H7 (cell line): ENCODE measurements around the gene KCNJ18. TPM values are rescaled to one million over a fixed set of nuclear protein-coding genes. Genes with fewer than 3 reads are reported as not detected.
"Not testable (repeated sequence)": the region's sequence is repeated elsewhere in the genome, so short reads cannot be mapped to it uniquely, and the experiment has no call there.

ENCODE experiments used
- DNase-seq: peaks from one replicate; pipeline ENCODE4 v3.0.0; 2012
- H3K27me3 ChIP-seq: 2 replicates; pipeline ENCODE4 v1.6.0; 2011; ENCODE audit warnings: mild to moderate bottlenecking, low read length; ENCODE audit not compliant: control insufficient read depth, insufficient read depth
- H3K36me3 ChIP-seq: replicated peaks from 2 replicates; pipeline ENCODE4 v1.5.1; 2011; ENCODE audit warnings: low read length; ENCODE audit not compliant: control insufficient read depth, insufficient read depth
- H3K4me3 ChIP-seq: 2 replicates; pipeline ENCODE4 v1.5.1; 2011; ENCODE audit warnings: low read depth, mild to moderate bottlenecking, control low read depth, low read length, moderate library complexity; ENCODE audit not compliant: insufficient read depth
- total RNA-seq: library from RNA; depleted of rRNA; stranded (reverse); fragments of >200 nt; shearing (Covaris generic); gene quantifications from 2 replicates; pipeline ENCODE4 v1.2.3, GENCODE V29; 2014

KCNJ18 gene
- total RNA-seq, 1 experiment from 2014 or later, result not detected

- no peak for DNase-seq
- no peaks in the 10 kb centered on the region for H3K36me3 ChIP-seq
- H3K27me3 ChIP-seq, result no peaks in the 10 kb centered on the region
- no peak overlapping the region for H3K4me3 ChIP-seq
Measured at GRCh38 chr17:21687136-21687953, 5.0 kb upstream of the KCNJ18 start.

GRCh38 chr17:21688293-21688949, 3.9 kb upstream of the KCNJ18 start:
- no peaks in the 10 kb centered on the region for H3K36me3 ChIP-seq
- H3K4me3 ChIP-seq, result no peak overlapping the region
- no peaks in the 10 kb centered on the region for H3K27me3 ChIP-seq
- DNase-seq, result no peak

GRCh38 chr17:21689604-21690003, 2.7 kb upstream of the KCNJ18 start:
- DNase-seq, result no peak
- H3K4me3 ChIP-seq, result no peak overlapping the region
- no peaks in the 10 kb centered on the region for H3K36me3 ChIP-seq
- no peaks in the 10 kb centered on the region for H3K27me3 ChIP-seq

GRCh38 chr17:21690811-21691210, 1.5 kb upstream of the KCNJ18 start:
- not testable (repeated sequence) for H3K27me3 ChIP-seq, H3K36me3 ChIP-seq, DNase-seq, H3K4me3 ChIP-seq

- not testable (repeated sequence) for H3K27me3 ChIP-seq, H3K4me3 ChIP-seq, DNase-seq, H3K36me3 ChIP-seq
Measured at GRCh38 chr17:21691481-21691880, 842 bp upstream of the KCNJ18 start.

- not testable (repeated sequence) for H3K4me3 ChIP-seq, H3K27me3 ChIP-seq, DNase-seq, H3K36me3 ChIP-seq
Measured at GRCh38 chr17:21692704-21693065, 362 bp downstream of the KCNJ18 start.

- not testable (repeated sequence) for H3K36me3 ChIP-seq, H3K4me3 ChIP-seq, H3K27me3 ChIP-seq, DNase-seq
Measured at GRCh38 chr17:21693391-21693796, 1.1 kb downstream of the KCNJ18 start.

- H3K4me3 ChIP-seq, H3K27me3 ChIP-seq, H3K36me3 ChIP-seq, DNase-seq: not testable (repeated sequence)
Measured at GRCh38 chr17:21693937-21694336, 1.6 kb downstream of the KCNJ18 start.

- not testable (repeated sequence) for H3K27me3 ChIP-seq, H3K36me3 ChIP-seq, H3K4me3 ChIP-seq, DNase-seq
Measured at GRCh38 chr17:21696227-21696626, 3.9 kb downstream of the KCNJ18 start.

- not testable (repeated sequence) for H3K4me3 ChIP-seq, H3K27me3 ChIP-seq, H3K36me3 ChIP-seq, DNase-seq
Measured at GRCh38 chr17:21696842-21697507, 4.7 kb downstream of the KCNJ18 start.

- not testable (repeated sequence) for DNase-seq, H3K4me3 ChIP-seq, H3K27me3 ChIP-seq, H3K36me3 ChIP-seq
Measured at GRCh38 chr17:21697508-21697860, 5.2 kb downstream of the KCNJ18 start.

GRCh38 chr17:21698437-21699075, 6.2 kb downstream of the KCNJ18 start:
- not testable (repeated sequence) for H3K27me3 ChIP-seq, DNase-seq, H3K4me3 ChIP-seq, H3K36me3 ChIP-seq

GRCh38 chr17:21699124-21699523, 6.8 kb downstream of the KCNJ18 start:
- DNase-seq, H3K36me3 ChIP-seq, H3K4me3 ChIP-seq, H3K27me3 ChIP-seq: not testable (repeated sequence)

GRCh38 chr17:21699573-21700236, 7.4 kb downstream of the KCNJ18 start:
- not testable (repeated sequence) for H3K27me3 ChIP-seq, H3K4me3 ChIP-seq, H3K36me3 ChIP-seq, DNase-seq
